A549 (cell line): ENCODE data around the gene POR.

ENCODE experiments used
- CHD2 ChIP-seq: fragments of 150-350 bp; IDR thresholded peaks from 2 replicates; pipeline ENCODE4 v1.6.1; 2014; ENCODE audit warnings: low read length; ENCODE audit not compliant: partially characterized antibody
- CTCF ChIP-seq: fragments of >200 bp; sonication (Bioruptor Twin); formaldehyde crosslinking; IDR thresholded peaks from 3 replicates; pipeline ENCODE4 v1.5.1; 2016
- HMGXB4 ChIP-seq: fragments of 250-450 bp; sonication (Bioruptor Pico); IDR thresholded peaks from 2 replicates; pipeline ENCODE4 v1.5.0; 2021; ENCODE audit warnings: mild to moderate bottlenecking, moderate library complexity, borderline replicate concordance
- HOXA7 ChIP-seq: fragments of 250-450 bp; sonication (Bioruptor Pico); IDR thresholded peaks from 2 replicates; pipeline ENCODE4 v1.5.0; 2020; ENCODE audit warnings: mild to moderate bottlenecking, moderate library complexity
- HOXB13 ChIP-seq: fragments of 250-450 bp; sonication (Bioruptor Pico); IDR thresholded peaks from 2 replicates; pipeline ENCODE4 v1.5.0; 2020; ENCODE audit warnings: low read depth, mild to moderate bottlenecking, moderate library complexity
- KDM5A ChIP-seq: fragments of 200-600 bp; sonication (generic); IDR thresholded peaks from 2 replicates; pipeline ENCODE4 v1.6.1; 2016; ENCODE audit warnings: antibody characterized with exemption, mild to moderate bottlenecking
- MYC ChIP-seq: IDR thresholded peaks from 2 replicates; pipeline ENCODE4 v1.6.1; 2012; ENCODE audit warnings: mild to moderate bottlenecking, inconsistent platforms, low read length, improper control_type of control experiment, borderline replicate concordance
- POLR2A ChIP-seq: IDR thresholded peaks from 2 replicates; pipeline ENCODE4 v1.6.1; 2012; ENCODE audit warnings: mild to moderate bottlenecking, low read length
- TFCP2L1 ChIP-seq: fragments of 250-450 bp; sonication (Bioruptor Pico); IDR thresholded peaks from 2 replicates; pipeline ENCODE4 v1.5.0; 2021; ENCODE audit warnings: mild to moderate bottlenecking
- ZC3H11A ChIP-seq: fragments of 450-650 bp; IDR thresholded peaks from 2 replicates; pipeline ENCODE4 v1.6.1; 2014; ENCODE audit warnings: antibody characterized with exemption, mild to moderate bottlenecking
- ZSCAN20 ChIP-seq: fragments of 250-450 bp; sonication (Bioruptor Pico); IDR thresholded peaks from 2 replicates; pipeline ENCODE4 v1.8.0; 2022; ENCODE audit warnings: mild to moderate bottlenecking, moderate library complexity
- TF ChIP-seq, protein P1 (sequence below): fragments of >200 bp; sonication (Bioruptor Twin); formaldehyde crosslinking; IDR thresholded peaks from 3 replicates; pipeline ENCODE4 v1.6.1; 2016

DNA sequence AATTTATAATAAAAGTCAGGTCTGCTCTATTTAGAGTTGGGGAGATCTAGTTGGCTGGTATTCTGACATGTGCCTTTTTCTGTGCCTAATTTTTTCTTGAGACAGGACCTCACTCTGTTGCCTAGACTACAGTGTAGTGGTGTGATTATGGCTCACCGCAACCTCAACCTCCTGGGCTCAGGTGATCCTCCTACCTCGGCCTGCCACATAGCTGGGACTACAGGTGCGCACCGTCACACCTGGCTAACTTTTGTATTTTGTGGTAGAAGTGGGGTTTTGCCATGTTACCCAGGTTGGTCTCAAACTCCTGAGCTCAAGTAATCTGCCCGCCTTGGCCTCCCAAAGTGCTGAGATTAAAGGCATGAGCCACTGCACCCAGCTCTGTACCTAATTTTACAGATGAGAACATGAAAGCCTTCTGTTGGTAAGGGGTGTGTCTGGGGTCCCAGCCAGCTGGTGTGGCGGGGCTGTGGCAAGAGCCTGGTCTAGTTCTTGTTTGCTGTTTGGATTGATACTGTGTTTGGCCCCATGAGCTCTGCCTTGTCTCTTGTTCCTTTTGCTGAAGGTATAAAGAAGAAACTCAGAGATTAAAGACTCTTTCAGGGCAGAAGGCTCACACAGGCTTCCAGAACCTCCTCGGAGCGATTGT, 31.4 kb downstream of the POR start:
- TF ChIP-seq HMGXB4 (CRISPR knock-in tag) (no peak), KDM5A (no peak), CHD2 (no peak), HOXA7 (CRISPR knock-in tag) (no peak), HOXB13 (CRISPR knock-in tag) (no peak), CTCF (no peak), ZSCAN20 (no peak), POLR2A (no peak), TFCP2L1 (CRISPR knock-in tag) (no peak), MYC (no peak), ZC3H11A (no peak)
- TF ChIP-seq, protein P1, sequence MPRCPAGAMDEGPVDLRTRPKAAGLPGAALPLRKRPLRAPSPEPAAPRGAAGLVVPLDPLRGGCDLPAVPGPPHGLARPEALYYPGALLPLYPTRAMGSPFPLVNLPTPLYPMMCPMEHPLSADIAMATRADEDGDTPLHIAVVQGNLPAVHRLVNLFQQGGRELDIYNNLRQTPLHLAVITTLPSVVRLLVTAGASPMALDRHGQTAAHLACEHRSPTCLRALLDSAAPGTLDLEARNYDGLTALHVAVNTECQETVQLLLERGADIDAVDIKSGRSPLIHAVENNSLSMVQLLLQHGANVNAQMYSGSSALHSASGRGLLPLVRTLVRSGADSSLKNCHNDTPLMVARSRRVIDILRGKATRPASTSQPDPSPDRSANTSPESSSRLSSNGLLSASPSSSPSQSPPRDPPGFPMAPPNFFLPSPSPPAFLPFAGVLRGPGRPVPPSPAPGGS, result no peak
